ENCODE results near the gene TUBB1.

TUBB1 gene

GRCh38 chr20:58994390-58995159 is 24.7 kb upstream of the TUBB1 start (continued):
- TF ChIP-seq ATF2 (tag by site-specific recombination; IDR thresholded peaks at IDR 0.05; ENCODE audit: low read depth) = no peak
- TF ChIP-seq ZNF658 (tag by site-specific recombination; IDR thresholded peaks at IDR 0.05) = no peak
- no peak for TF ChIP-seq ZNF169 (tag by site-specific recombination; IDR thresholded peaks at IDR 0.05)

GRCh38 chr20:58995461-58996225 is 23.6 kb upstream of the TUBB1 start:
- H3K4me3 ChIP-seq (ENCODE audit: low read depth, low read length) = no peak overlapping the region
- H3K4me1 ChIP-seq (ENCODE audit: control insufficient read depth, insufficient read depth, low read length) = no peaks in the 10 kb centered on the region
- H3K27ac ChIP-seq (ENCODE audit: extremely low read depth, low read depth, low read length) = no peak overlapping the region
- H3K36me3 ChIP-seq (ENCODE audit: control insufficient read depth in 2 of 2, insufficient read depth in 1 of 2, low read length in 2 of 2) = peaks cover 22 to 75% of the 10 kb centered on the region in 2 experiments
- ChIA-PET CTCF (interaction anchor here (0.6 to 0.7 kb wide), 3 partner anchors 124 to 460 kb away, joined by 3 to 6 read pairs (median 4); no protein-coding TSS in a partner anchor), POLR2A (no interaction called here)
- TF ChIP-seq SP2 (tag by site-specific recombination; IDR thresholded peaks at IDR 0.05) (no peak), PRDM4 (tag by site-specific recombination; IDR thresholded peaks at IDR 0.05) (no peak), EGR2 (tag by site-specific recombination; IDR thresholded peaks at IDR 0.05; ENCODE audit: low read depth) (no peak), ZNF133 (tag by site-specific recombination; IDR thresholded peaks at IDR 0.05) (no peak), PRDM1 (tag by site-specific recombination; IDR thresholded peaks at IDR 0.05) (no peak), ZSCAN23 (tag by site-specific recombination; IDR thresholded peaks at IDR 0.05) (no peak), ZNF280D (tag by site-specific recombination; IDR thresholded peaks at IDR 0.05) (no peak), ZFP37 (tag by site-specific recombination; IDR thresholded peaks at IDR 0.05) (no peak), ZBTB20 (tag by site-specific recombination; IDR thresholded peaks at IDR 0.05) (no peak), SETDB1 (IDR thresholded peaks at IDR 0.05; ENCODE audit: insufficient read length, low read length) (no peak), ZNF585B (tag by site-specific recombination; IDR thresholded peaks at IDR 0.05) (no peak), ZFP69B (tag by site-specific recombination; IDR thresholded peaks at IDR 0.05) (no peak), ZNF473 (tag by site-specific recombination; IDR thresholded peaks at IDR 0.05) (no peak)
- no peaks in the 10 kb centered on the region for H3K9me3 ChIP-seq (ENCODE audit: control insufficient read depth, insufficient read depth, low read depth, low read length)
